ENCODE data around the gene CHSY1. TPM values are rescaled to one million over a fixed set of nuclear protein-coding genes. Genes with fewer than 3 reads are reported as not detected.

CHSY1 gene
- total and polyA plus RNA-seq, 2 of the 13 experiments (the other 11 are each of a cell fraction or from before 2014, with no cell fraction given) = 13.3 to 13.7 TPM

- TF ChIP-seq KLF15 (CRISPR knock-in tag; IDR thresholded peaks at IDR 0.05; ENCODE audit: borderline replicate concordance) (no peak), ZNF773 (CRISPR knock-in tag; IDR thresholded peaks at IDR 0.05; ENCODE audit: borderline replicate concordance) (peak; percentile 46; the same call in 1 of the 2 replicates), ZNF501 (CRISPR knock-in tag; IDR thresholded peaks at IDR 0.05) (no peak), MATR3 (CRISPR knock-in tag; IDR thresholded peaks at IDR 0.05) (no peak), MYC (CRISPR knock-in tag; IDR thresholded peaks at IDR 0.05; ENCODE audit: borderline replicate concordance) (peak; percentile 76), ZFP36 (IDR thresholded peaks at IDR 0.05; ENCODE audit: borderline replicate concordance, low read depth, low read length, partially characterized antibody) (no peak), MTA1 (CRISPR knock-in tag; IDR thresholded peaks at IDR 0.05; ENCODE audit: borderline replicate concordance) (no peak), KLF12 (CRISPR knock-in tag; IDR thresholded peaks at IDR 0.05; ENCODE audit: borderline replicate concordance) (peak; percentile 88; the same call in 1 of the 2 replicates), RNF2 (conservative IDR thresholded peaks at IDR 0.05; ENCODE audit: low read depth) (peak; percentile 60; the same call in 1 of the 2 replicates), IKZF4 (CRISPR knock-in tag; IDR thresholded peaks at IDR 0.05; ENCODE audit: borderline replicate concordance, low read depth, not compliant biosample characterization) (peak; percentile 36), CREB1 (IDR thresholded peaks at IDR 0.05) (peak; percentile 64; the same call in 1 of the 2 replicates), CREB1 (CRISPR knock-in tag; IDR thresholded peaks at IDR 0.05) (no peak), ZNF350 (CRISPR knock-in tag; IDR thresholded peaks at IDR 0.05; ENCODE audit: borderline replicate concordance, low read depth) (no peak), MED1 (CRISPR knock-in tag; IDR thresholded peaks at IDR 0.05) (no peak; the same call in 1 of the 2 replicates), HNF1A (IDR thresholded peaks at IDR 0.05; ENCODE audit: low read depth) (no peak), HNF1A (CRISPR knock-in tag; IDR thresholded peaks at IDR 0.05; ENCODE audit: borderline replicate concordance) (peak; percentile 49; the same call in 1 of the 2 replicates), ZNF737 (CRISPR knock-in tag; IDR thresholded peaks at IDR 0.05; ENCODE audit: borderline replicate concordance) (no peak), POGZ (CRISPR knock-in tag; IDR thresholded peaks at IDR 0.05) (no peak), ZBTB1 (CRISPR knock-in tag; IDR thresholded peaks at IDR 0.05; ENCODE audit: borderline replicate concordance) (no peak), ZNF557 (CRISPR knock-in tag; IDR thresholded peaks at IDR 0.05) (no peak), DBP (CRISPR knock-in tag; IDR thresholded peaks at IDR 0.05; ENCODE audit: not compliant biosample characterization) (peak; percentile 57), SKIL (CRISPR knock-in tag; IDR thresholded peaks at IDR 0.05; ENCODE audit: borderline replicate concordance) (0 out of 2 replicates have a peak, but pooled peaks have one; percentile 21)
Observed at GRCh38 chr15:101277038-101277822, 25.4 kb upstream of the CHSY1 start, which contains the start of gene SELENOS (continued).

All from HepG2 (cell line).